ENCODE results near the gene UNC50. TPM values are rescaled to one million over a fixed set of nuclear protein-coding genes. Genes with fewer than 3 reads are reported as not detected.

Gene UNC50
- polyA plus RNA-seq, 1 donor from 2014 or later: 111 TPM

DNA sequence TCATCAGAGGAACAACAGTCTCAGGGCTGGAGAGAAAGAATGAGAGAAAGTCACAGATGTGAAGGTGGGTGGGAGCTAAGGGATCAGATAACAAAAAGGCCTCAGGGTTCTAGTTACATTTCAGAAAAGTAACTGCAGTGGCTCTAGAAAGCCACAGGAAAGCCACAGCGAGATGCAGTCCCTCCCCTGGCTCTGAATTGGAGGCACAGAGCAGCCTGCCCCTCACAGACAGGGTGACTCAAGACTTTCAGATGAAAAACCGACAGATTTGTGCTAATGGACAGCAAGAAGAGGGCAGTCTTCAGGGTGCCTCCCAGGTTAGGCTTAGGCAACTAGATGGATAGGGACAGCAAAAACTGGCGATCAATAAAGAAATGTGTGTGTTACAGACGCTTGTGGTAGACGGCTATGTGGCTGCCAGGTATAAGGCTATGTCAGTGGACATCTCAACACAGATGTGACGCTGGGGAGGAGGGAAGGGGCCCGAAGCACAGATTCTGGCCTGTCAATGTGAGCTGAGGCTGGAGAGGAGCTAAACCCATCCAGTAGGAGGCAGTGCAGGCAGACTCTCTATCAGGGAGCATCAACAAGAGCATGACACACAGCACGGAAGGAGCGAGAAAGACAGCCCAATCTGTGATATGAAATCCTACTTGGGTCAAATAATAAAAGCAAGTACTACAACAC, 26.2 kb downstream of the UNC50 start:
- Histone ChIP-seq H3K4me2 (ENCODE audit: low read length) (no peak overlapping the region), H3K27ac (ENCODE audit: low read length) (no peak overlapping the region), H3K9me3 (ENCODE audit: low read length) (no peaks in the 10 kb centered on the region), H3K36me3 (ENCODE audit: insufficient read depth, low read length) (peaks cover 3% of the 10 kb centered on the region), H3K27me3 (ENCODE audit: insufficient read depth, low read depth, low read length) (no peaks in the 10 kb centered on the region), H3K4me3 (ENCODE audit: low read length) (no peak overlapping the region), H3F3A (ENCODE audit: insufficient read depth, low read length, poor library complexity, severe bottlenecking) (no peaks in the 10 kb centered on the region), H3K9ac (ENCODE audit: low read length) (no peak overlapping the region), H2AFZ (ENCODE audit: low read depth, low read length) (no peak overlapping the region), H4K20me1 (ENCODE audit: insufficient read depth) (no peaks in the 10 kb centered on the region), H3K79me2 (replicated peaks; ENCODE audit: insufficient read depth, low read length) (no peaks in the 10 kb centered on the region), H3K9me2 (ENCODE audit: insufficient read depth, low read length) (no peaks in the 10 kb centered on the region)
- no peak for TF ChIP-seq EP300 (conservative IDR thresholded peaks at IDR 0.05; ENCODE audit: poor library complexity, severe bottlenecking)
- TF ChIP-seq POLR2AphosphoS5 (IDR thresholded peaks at IDR 0.05): no peak
- no peak for TF ChIP-seq MXI1 (conservative IDR thresholded peaks at IDR 0.05; ENCODE audit: poor library complexity, severe bottlenecking)
- no peak for TF ChIP-seq RAD21 (conservative IDR thresholded peaks at IDR 0.05)
- TF ChIP-seq, protein P1, sequence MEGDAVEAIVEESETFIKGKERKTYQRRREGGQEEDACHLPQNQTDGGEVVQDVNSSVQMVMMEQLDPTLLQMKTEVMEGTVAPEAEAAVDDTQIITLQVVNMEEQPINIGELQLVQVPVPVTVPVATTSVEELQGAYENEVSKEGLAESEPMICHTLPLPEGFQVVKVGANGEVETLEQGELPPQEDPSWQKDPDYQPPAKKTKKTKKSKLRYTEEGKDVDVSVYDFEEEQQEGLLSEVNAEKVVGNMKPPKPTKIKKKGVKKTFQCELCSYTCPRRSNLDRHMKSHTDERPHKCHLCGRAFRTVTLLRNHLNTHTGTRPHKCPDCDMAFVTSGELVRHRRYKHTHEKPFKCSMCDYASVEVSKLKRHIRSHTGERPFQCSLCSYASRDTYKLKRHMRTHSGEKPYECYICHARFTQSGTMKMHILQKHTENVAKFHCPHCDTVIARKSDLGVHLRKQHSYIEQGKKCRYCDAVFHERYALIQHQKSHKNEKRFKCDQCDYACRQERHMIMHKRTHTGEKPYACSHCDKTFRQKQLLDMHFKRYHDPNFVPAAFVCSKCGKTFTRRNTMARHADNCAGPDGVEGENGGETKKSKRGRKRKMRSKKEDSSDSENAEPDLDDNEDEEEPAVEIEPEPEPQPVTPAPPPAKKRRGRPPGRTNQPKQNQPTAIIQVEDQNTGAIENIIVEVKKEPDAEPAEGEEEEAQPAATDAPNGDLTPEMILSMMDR (IDR thresholded peaks at IDR 0.05; ENCODE audit: poor library complexity, severe bottlenecking): no peak
- no peak for TF ChIP-seq SMC3 (conservative IDR thresholded peaks at IDR 0.05; ENCODE audit: poor library complexity)

DNA sequence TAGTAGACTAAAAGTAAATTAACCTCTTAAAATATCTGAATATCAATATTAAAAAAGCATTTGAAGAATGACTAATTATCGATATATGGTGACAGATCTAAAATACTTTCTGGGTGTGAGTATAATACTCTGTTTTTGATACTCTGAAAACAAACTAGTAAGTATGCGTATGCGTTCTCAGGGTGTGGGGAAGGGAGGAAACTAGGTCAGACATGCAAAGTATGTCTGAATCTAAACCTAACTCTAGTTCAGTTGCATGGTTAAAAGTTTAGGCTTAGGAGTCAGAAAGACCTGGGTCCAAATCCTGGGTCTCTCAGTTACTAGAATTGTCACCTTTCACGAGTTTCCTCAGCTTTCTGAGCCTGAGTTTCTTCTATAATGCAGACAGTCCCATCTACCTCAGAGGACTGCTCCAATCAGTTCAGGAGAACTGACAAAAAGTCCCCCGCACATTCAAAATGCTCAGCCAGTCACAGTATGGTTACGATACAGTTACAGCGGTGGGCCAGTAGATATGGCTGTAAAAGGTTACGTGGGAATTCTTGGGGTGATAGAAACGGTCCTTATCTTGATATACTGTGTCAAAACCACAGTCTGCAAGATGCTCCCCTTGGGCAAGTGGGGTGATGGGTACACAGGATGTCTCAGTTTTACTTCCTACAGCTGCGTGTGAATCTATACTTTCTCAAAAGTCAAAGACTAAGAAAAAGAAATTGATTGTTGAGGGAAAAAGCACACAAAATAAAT, 29.2 kb downstream of the UNC50 start:
- Histone ChIP-seq H3K9me3 (ENCODE audit: low read length) (no peaks in the 10 kb centered on the region), H3K79me2 (replicated peaks; ENCODE audit: insufficient read depth, low read length) (no peaks in the 10 kb centered on the region), H3K36me3 (ENCODE audit: insufficient read depth, low read length) (peaks cover 3% of the 10 kb centered on the region), H4K20me1 (ENCODE audit: insufficient read depth) (no peaks in the 10 kb centered on the region), H3K9me2 (ENCODE audit: insufficient read depth, low read length) (no peaks in the 10 kb centered on the region), H3K27ac (ENCODE audit: low read length) (no peak overlapping the region), H2AFZ (ENCODE audit: low read depth, low read length) (no peak overlapping the region), H3K4me3 (ENCODE audit: low read length) (no peak overlapping the region), H3K27me3 (ENCODE audit: insufficient read depth, low read depth, low read length) (no peaks in the 10 kb centered on the region), H3K4me2 (ENCODE audit: low read length) (no peak overlapping the region), H3F3A (ENCODE audit: insufficient read depth, low read length, poor library complexity, severe bottlenecking) (no peaks in the 10 kb centered on the region), H3K9ac (ENCODE audit: low read length) (no peak overlapping the region)
- TF ChIP-seq EZH2 (IDR thresholded peaks at IDR 0.05; ENCODE audit: borderline replicate concordance, insufficient read depth, low read length, poor library complexity, severe bottlenecking) (no peak), POLR2AphosphoS5 (IDR thresholded peaks at IDR 0.05) (no peak), SMC3 (conservative IDR thresholded peaks at IDR 0.05; ENCODE audit: poor library complexity) (no peak), EP300 (conservative IDR thresholded peaks at IDR 0.05; ENCODE audit: poor library complexity, severe bottlenecking) (no peak), RAD21 (conservative IDR thresholded peaks at IDR 0.05) (no peak), TAF1 (IDR thresholded peaks at IDR 0.05; ENCODE audit: low read depth) (no peak), MXI1 (conservative IDR thresholded peaks at IDR 0.05; ENCODE audit: poor library complexity, severe bottlenecking) (no peak)
- TF ChIP-seq, protein P2, sequence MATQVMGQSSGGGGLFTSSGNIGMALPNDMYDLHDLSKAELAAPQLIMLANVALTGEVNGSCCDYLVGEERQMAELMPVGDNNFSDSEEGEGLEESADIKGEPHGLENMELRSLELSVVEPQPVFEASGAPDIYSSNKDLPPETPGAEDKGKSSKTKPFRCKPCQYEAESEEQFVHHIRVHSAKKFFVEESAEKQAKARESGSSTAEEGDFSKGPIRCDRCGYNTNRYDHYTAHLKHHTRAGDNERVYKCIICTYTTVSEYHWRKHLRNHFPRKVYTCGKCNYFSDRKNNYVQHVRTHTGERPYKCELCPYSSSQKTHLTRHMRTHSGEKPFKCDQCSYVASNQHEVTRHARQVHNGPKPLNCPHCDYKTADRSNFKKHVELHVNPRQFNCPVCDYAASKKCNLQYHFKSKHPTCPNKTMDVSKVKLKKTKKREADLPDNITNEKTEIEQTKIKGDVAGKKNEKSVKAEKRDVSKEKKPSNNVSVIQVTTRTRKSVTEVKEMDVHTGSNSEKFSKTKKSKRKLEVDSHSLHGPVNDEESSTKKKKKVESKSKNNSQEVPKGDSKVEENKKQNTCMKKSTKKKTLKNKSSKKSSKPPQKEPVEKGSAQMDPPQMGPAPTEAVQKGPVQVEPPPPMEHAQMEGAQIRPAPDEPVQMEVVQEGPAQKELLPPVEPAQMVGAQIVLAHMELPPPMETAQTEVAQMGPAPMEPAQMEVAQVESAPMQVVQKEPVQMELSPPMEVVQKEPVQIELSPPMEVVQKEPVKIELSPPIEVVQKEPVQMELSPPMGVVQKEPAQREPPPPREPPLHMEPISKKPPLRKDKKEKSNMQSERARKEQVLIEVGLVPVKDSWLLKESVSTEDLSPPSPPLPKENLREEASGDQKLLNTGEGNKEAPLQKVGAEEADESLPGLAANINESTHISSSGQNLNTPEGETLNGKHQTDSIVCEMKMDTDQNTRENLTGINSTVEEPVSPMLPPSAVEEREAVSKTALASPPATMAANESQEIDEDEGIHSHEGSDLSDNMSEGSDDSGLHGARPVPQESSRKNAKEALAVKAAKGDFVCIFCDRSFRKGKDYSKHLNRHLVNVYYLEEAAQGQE (IDR thresholded peaks at IDR 0.05; ENCODE audit: borderline replicate concordance): no peak
- TF ChIP-seq, protein P1 (IDR thresholded peaks at IDR 0.05; ENCODE audit: poor library complexity, severe bottlenecking): no peak

Data from neural cell (in vitro differentiated cells).